IPS-NIHi11 (cell line): ENCODE measurements around the gene PPP1R15A.
"Not testable (repeated sequence)": the region's sequence is repeated elsewhere in the genome, so short reads cannot be mapped to it uniquely, and the experiment has no call there.

Experiments
- DNase-seq: peaks from one replicate; pipeline ENCODE4 v3.0.0; 2012; ENCODE audit warnings: mixed read lengths, low spot score

The PPP1R15A gene

DNA sequence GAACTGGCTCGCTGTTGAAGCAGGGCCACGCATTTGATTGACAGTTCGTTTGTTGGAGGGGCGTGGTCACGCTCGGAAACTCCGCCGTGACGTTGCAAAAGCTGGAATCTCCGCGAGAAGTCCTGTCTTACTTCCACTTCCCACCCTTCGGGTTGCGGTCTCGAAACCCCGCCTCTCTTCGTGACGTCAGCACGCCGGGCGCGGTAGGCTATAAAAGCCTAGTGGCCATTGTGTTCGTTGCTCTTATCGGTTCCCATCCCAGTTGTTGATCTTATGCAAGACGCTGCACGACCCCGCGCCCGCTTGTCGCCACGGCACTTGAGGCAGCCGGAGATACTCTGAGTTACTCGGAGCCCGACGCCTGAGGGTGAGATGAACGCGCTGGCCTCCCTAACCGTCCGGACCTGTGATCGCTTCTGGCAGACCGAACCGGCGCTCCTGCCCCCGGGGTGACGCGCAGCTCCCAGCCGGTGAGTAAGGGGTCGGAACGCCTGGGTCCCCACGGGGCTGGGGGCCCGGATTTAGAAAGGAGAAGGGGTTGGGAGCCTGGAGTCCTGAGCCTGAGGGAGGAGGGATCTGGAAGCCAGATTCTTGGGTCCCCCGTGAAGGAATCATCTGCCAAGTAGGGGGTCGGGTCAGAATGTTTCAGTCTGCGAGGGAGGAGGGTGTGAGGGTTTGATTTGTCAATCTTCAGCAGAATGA lies at the start of gene PPP1R15A:
Gene PPP1R15A, plus strand, starts transcription at position 240 of the 702 bp plus-strand sequence. CDS start 813 bp downstream, outside the sequence.
- DNase-seq = peak; percentile 97

DNA sequence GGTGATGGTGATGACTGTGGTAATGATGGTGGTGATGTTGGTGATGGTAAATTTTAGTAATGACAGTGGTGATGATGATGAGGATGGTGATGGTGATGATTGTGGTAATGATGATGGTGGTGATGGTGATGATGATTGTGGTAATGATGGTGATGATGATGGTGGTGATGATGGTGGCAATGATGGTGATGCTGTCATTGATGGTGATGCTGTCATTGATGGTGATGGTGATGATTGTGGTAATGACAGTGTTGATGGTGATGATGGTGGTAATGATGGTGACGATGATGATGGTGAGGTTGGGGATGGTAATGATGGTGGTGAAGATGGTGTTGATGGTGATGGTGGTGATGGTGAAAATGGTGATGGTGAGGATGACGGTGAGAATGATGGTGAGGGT lies 49.7 kb upstream of the PPP1R15A start:
- DNase-seq = no peak

DNA sequence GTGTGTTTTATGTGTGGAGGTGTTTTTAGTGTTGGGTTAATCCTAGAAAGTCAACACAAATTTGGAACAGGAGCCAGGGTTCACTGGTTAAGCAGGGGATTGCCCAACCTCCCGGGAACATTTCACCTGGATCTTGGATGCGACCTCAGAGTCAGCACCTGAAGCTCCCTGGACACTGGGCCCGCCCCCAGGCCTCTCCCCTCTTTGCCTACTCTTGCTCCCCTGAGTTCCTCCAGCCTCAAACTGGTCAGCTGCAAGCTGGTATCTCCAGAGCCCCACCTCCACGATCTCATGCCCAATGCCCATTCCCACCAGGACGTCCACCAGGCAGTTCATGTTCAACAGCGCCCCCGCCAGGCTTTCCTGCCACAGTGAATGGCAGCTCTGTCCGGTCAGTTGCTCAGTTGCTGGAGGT lies 45.6 kb upstream of the PPP1R15A start:
- DNase-seq = no peak

DNA sequence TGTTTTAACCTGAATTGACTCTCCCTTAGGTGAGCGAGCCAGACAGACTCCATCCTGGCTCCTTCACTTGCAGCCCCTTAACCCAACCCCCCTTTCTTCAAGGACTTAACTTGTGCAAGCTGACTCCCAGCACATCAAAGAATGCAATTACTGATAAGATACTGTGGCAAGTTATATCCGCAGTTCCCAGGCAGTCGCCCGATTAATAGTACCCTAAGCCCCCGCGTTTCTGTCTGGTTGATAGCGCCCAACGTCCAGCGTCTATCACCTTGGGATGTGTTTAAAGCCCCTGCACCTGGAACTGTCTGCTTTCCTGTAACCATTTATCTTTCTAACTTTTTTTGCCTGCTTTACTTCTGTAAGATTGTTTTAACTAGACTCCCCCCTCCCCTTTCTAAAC lies 42.1 kb upstream of the PPP1R15A start:
- no peak for DNase-seq

DNA sequence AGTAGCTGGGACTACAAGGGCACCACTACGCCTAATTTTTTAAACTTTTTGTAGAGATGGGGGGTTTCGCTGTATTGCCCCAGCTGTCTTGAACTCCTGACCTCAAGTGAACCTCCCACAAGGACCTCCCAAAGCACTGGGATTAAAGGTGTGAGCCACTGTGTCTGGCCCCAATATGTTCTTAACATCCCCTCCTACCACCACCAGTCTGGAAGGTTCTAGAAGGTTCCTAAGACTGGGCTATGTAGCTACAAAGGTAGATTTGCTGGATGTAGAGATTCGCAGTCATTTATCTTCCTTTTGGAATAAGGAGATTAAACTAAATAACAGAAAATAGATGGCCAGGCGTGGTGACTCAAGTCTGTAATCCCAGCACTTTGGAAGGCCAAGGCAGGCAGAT lies 41.3 kb upstream of the PPP1R15A start:
- no peak for DNase-seq

DNA sequence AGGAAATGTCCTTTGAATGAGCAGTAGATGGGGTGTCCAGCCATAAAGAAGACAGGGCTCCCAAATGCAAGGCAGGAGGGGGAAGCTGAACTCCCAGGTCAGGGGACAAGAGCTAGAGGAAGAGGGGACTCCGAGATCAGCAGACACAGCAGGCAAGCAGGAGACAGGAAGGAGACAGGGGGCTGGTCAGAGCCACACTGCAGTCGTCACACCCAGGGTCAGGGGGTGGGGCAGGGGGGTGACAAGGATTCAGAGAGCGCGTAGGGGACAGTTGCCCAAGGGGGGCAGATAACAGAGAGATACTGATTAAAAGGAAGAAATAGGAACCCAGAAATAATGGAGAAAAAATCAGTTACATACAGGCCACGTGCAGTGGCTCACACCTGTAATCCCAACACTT lies 39.2 kb upstream of the PPP1R15A start:
- DNase-seq = no peak

DNA sequence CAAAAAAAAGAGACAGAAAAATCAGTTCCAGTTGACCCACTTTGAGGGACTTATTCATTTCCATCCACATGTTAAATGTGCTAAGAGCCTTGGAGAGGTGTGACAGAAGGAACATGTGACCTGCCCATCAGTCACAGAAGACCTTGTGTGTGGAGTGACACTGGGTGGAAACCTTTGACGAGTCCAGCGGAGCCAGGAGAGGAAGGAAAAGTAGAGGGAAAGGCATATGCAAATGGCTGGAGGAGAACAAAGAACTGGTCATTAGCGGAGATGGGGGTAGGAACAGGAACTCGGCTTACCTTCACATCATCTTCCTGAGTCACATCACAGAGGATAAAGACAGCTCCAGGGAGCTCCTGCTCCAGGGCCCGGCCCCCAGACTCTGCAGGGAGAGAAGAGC lies 38.2 kb upstream of the PPP1R15A start:
- DNase-seq = no peak

DNA sequence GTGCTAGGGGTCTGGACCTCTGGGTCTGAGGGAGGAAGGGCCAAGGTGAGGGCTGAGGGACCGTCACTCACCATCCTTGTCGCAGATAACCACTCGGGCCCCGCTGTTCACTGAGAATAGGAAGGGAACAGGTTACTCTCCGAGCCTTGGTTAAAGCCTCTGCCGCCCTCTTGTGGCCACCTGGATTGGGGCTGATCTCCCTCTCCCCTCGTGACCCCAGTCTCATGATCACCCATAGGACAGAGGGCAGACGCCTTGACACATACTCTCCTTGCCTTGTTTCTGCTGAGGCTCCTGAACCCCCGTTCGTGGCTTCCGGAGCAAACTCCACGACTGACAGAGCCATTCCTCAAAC lies 36.5 kb upstream of the PPP1R15A start:
- DNase-seq = peak; percentile 81

DNA sequence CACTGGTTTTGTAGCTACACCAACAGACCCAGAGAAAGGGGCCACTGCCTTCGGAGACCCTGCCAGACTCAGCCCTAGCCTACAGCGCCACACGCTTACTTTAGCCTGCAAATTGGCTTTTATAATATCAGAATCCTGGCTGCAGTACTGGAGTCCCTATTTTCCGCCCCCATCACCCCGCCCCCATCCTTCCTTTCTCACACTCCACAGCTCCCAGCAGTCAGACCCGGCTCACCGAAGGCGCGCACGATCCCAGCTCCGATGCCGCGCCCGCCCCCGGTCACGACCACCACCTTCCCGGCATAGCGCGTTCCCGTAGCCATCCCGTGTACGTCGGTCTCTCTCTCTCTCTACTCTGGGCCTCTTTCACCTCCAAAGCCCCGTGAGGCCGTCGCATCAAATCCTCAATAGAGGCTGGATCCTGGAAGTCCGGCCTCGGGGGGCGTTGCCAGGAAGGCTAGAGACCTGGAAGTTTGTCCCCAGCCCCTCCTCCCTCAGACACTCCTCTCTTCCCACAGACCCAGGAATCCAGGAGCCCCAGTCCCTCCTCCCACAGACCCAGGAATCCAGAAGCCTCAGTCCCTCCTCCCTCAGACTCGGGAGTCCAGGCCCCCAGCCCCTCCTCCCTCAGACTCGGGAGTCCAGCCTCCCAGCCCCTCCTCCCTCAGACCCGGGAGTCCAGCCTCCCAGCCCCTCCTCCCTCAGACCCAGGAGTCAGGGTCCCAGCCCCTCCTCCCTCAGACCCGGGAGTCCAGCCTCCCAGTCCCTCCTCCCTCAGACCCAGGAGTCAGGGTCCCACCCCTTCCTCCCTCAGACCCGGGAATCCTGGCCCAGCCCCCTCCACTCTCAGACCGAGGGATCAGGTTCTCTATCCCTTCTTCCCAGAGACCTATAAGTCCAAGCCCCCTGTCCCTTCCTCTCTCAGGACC lies 35.9 kb upstream of the PPP1R15A start, which contains the start of gene HSD17B14:
Gene HSD17B14, minus strand, starts transcription at position 403 of the 929 bp plus-strand sequence. Its CDS starts 80 bp downstream, at position 323.
- DNase-seq = peak; percentile 59

DNA sequence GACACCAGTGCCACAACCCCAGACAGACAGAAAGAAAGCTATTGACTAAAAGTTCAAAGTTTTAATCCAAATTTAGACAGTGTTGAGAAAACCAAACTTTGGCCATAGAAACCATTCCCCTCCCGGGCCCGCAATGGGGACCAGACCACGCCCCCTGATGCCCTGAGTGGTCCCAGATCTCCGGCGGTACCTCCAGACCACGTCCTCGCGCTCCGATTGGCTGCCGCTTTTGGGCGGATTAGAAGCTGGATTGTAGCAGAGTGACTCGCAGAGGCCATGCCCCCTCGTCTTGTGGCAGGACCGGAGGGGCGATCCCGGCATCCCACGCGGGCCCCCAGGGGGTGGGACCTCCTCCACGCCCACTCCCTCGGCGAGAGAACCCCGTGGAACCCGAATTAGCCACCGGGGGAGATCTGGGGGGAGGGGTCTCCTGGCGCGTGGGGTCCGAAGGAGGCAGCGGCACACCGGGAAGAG lies 35.1 kb upstream of the PPP1R15A start:
- DNase-seq = peak; percentile 96

DNA sequence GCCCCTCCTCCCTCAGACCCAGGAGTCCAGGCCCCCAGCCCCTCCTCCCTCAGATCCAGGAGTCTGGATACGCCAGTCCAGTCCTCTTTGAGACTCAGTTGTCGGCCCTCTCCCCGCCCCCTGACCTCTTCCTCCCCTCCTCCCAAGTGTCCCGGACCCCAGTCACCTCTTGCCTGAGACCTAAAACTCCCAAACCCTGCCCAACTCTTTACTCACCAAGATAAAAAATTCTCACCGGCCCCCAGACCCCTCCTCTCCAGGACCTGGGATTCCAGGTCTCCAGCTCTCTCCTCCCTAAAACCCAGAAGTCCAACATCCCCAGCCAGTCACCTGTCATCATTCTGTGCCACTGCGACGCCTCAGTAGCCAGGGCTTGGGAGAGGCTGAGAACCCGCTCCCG lies 34.5 kb upstream of the PPP1R15A start:
- no peak for DNase-seq

DNA sequence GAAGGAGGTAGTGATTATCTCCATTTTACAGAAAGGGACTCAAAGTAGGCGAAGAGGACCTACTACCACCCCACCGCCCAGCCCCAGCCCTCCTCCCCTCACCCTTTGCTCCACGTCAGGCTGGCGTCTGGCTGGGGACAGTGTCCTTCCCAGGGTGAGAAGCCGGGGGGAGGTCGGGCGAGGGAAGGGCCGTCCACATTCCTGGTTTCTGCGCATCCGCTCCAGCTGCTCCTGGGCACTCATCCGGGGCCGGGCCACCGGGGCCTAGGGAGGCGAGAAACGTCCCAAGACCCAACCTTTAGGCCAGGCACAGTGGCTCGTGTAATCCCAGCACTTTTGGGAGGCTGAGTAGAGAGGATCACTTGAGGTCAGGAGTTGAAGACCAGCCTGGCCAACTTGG lies 31.2 kb upstream of the PPP1R15A start:
- DNase-seq = no peak

DNA sequence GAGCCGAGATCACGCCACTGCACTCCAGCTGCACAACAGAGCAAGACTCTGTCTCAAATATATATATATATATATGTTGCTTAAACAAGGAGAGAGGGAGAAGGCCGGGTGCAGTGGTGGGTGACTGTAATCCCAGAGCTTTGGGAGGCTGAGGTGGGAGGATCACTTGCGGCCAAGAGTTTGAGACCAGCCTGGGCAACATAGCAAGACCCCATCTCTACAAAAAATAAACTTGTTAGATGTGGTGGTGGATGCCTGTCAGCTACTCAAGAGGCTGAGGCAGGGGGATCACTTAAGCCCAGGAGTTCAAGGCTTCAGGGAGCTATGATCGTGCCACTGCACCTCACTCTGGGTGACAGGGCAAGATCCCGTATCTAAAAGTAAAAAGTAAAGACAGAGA lies 30.6 kb upstream of the PPP1R15A start:
- no peak for DNase-seq

DNA sequence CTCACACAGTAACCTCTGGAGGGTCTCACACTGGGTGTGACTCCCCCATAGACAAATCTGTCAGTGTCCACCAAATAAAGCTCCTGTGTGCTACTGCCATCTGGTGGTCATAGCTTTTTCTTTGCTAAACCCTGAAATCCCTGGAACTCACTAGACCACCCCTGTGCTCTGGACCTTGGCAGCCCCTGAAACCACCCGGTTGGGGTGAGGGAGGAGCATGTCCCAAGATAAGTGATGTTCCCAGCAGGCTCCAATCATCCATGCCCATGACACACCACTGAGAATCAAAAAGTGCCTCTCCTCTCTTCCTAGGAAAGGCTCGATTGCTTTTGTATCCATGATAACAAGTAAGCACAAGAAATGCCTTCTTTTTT lies 29.4 kb upstream of the PPP1R15A start:
- peak; percentile 67 for DNase-seq

DNA sequence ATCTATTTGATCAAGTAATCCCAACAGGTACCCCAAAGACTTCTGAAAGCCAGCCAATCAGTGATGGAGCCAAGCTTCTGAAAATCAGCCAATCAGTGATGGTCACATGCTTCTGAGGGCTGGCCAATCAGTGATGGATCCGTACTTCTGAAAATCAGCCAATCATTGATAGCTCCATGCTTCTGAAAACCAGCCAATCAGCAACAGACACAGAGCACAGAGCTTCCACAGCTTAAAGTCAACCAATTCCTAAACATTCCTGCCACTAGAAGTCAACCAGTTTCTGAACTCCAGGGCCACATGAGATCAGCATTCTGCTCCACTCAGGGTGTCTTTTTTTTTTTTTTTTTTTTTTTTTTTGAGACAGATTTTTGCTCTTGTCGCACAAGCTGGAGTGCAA lies 27.7 kb upstream of the PPP1R15A start:
- peak; percentile 59 for DNase-seq

DNA sequence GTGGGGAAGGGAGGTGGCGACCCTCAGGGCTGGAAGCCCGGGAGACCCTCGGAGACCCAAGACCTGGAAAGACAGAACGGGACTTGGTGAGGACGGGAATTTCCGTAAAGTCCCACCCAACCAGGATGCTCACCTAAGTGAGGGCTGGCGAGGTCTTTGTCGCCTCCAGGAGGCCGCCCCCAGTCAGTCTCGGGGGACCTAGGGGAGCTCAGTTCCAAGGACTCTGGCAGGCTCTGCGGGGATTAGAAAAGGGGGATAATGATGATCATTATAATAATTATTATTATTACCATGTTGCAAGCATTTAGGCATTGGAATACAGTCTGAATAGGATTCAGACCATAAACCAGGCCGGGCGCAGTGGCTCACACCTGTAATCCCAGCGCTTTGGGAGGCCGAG lies 26.8 kb upstream of the PPP1R15A start:
- DNase-seq = no peak

DNA sequence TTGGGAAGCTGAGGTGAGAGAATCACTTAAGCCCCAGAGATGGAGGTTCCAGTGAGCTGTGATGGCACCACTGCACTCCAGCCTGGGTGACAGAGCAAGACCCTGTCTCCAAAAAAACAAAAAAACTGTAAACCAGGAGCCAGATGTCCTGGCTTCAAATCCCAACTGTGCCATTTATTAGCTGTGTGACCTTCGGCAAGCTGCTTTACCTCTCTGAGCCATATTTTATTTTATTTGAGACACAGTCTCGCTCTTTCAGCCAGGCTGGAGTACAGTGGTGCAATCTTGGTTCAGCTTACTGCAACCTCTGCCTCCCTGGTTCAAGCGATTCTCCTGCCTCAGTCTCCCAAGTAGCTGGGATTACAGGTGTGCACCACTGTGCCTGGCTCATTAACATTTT lies 25.6 kb upstream of the PPP1R15A start:
- DNase-seq = not testable (repeated sequence)

DNA sequence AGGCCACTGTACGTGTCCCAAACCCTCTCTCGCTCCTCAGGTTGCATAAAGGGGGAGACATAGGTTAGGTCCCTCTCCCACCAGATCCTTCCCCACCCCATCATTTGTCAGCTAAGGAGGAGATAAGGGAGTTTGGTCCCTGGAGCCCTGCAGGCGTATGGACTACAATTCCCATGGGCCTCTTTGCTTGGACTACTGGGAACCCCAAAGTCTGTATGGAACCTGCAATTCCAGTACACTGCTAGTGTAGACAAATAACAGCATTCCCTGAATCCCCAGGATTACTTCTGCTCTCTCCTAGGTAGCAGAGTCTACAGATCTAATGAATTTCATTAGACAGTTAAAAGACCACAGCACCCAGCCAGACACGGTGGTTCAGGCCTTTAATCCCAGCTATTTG lies 19.9 kb upstream of the PPP1R15A start:
- no peak for DNase-seq

DNA sequence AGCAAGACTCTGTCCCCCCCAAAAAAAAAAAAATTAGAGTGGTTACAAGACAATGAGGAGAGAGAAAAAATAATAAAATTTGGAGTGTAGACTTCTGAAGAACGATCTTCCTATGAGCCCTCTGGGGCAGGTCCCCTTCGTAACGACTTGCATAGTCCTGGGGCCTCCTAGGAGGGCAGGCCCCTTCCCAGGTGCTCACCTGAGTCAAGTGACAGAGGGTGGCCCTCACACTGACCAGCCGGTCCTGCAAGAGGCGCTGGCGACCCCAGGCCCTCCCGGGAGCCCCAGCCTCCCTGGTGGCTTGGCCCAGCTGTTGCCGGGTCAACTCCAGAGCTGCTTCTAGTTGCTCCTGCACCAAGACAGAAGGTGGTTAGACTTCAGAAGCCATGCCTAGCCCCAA lies 18.7 kb upstream of the PPP1R15A start:
- DNase-seq = no peak

DNA sequence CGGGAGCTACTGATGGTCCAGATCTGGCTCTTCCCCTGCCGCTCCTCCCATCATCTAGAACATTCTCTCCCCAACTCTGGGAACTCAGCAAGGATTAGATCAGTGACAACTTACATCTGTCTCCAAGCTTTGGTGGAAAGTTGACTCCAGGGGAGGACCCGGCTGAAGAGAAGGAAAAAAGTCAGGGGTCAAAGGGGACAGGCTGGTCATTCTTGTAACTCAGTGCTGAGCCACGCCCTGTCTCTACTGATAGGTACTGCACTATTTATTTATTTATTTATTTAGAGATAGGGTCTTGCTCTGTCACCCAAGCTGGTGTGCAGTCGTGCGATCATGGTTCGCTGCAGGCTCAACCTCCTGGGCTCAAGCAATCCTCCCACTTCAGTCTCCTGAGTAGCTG lies 18.1 kb upstream of the PPP1R15A start:
- no peak for DNase-seq

DNA sequence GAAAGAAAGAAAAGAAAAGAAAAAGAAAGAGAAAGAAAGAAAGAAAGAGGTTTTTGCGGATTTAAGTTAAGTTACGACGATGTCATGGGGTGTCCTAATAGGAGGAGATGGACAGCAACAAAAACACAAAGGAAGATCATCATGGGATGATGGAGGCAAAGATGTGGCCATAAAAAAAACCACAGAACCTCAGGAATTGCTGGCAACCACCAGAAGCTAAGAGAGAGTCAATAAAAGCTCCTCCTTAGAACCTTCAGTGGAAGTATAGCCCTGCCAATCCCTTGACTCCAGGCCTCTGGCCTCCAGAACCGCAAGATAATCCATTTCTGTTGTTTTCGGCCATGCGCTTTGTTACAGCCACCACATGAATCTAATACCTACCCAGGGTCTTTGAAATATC lies 15.3 kb upstream of the PPP1R15A start:
- DNase-seq = no peak

DNA sequence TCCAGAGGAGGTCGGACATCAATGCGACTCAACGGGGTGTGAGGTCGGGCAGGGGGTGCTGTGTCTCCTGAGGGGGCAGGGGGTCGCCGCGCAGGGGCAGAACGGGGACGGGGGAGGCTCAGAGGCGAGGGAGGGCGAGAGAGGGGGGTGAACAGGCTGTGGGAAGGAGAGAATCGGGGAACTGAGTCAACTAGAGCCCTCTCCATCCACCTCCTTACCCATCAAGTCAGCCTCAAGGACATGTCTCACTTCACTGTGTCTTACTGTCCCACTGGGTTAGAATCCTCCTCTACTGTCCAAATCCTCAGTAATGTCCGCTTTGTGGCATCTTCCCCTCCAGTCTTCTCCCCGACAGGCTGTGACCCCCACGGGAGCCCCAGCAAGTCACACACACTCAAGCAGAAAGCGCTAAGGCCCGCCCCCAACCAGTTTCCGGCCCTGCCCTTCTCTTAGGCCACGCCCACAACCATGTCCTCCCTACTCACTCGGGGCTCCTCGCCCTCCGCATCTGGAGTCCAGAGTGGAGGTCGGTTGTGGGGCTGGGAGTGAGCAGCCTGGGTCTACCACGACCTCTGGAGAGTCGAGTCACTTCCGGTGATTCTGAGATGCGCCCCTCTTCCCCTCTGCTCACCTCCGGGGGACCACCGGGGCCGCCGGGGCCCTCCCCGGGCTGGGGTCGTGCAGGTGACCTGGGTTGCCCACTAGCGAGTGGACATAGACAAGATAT lies 13.1 kb upstream of the PPP1R15A start:
- DNase-seq = peak; percentile 75
